BE2C (cell line): Measurements from ENCODE around the gene FOXO6.

ENCODE experiments used
- DNase-seq: peaks from one replicate; pipeline ENCODE4 v3.0.0-alpha.2; 2020
- H3K27me3 ChIP-seq: fragments of 250-450 bp; sonication (Bioruptor Pico); 2 replicates; pipeline ENCODE4 v1.5.1; 2020; ENCODE audit warnings: mild to moderate bottlenecking
- H3K36me3 ChIP-seq: fragments of 250-450 bp; sonication (Bioruptor Pico); 2 replicates; pipeline ENCODE4 v1.5.1; 2020; ENCODE audit warnings: mild to moderate bottlenecking
- H3K4me1 ChIP-seq: fragments of 250-450 bp; sonication (Bioruptor Pico); 2 replicates; pipeline ENCODE4 v1.5.1; 2020
- H3K4me3 ChIP-seq: 2 replicates; pipeline ENCODE4 v1.5.1; 2011; ENCODE audit warnings: low read depth, low read length
- H3K9me3 ChIP-seq: fragments of 250-450 bp; sonication (Bioruptor Pico); 2 replicates; pipeline ENCODE4 v1.5.1; 2020
- CTCF ChIP-seq: IDR thresholded peaks from 2 replicates; pipeline ENCODE4 v1.5.1; 2012; ENCODE audit warnings: mild to moderate bottlenecking, low read depth, low read length

FOXO6 gene

GRCh38 chr1:41391834-41392527 is 30.7 kb downstream of the FOXO6 start:
- H3K9me3 ChIP-seq: no peaks in the 10 kb centered on the region
- DNase-seq: no peak
- no peaks in the 10 kb centered on the region for H3K36me3 ChIP-seq
- H3K4me1 ChIP-seq: peaks cover 14% of the 10 kb centered on the region
- H3K4me3 ChIP-seq: no peak overlapping the region
- no peak for TF ChIP-seq CTCF
- no peaks in the 10 kb centered on the region for H3K27me3 ChIP-seq

- H3K36me3 ChIP-seq: no peaks in the 10 kb centered on the region
- no peak for DNase-seq
- H3K4me1 ChIP-seq: peaks cover 14% of the 10 kb centered on the region
- H3K4me3 ChIP-seq: no peak overlapping the region
- no peak for TF ChIP-seq CTCF
- no peaks in the 10 kb centered on the region for H3K27me3 ChIP-seq
- no peaks in the 10 kb centered on the region for H3K9me3 ChIP-seq
Measured at GRCh38 chr1:41392528-41392924, 31.3 kb downstream of the FOXO6 start.

GRCh38 chr1:41393716-41394368 is 32.6 kb downstream of the FOXO6 start:
- Histone ChIP-seq H3K36me3 (no peaks in the 10 kb centered on the region), H3K9me3 (no peaks in the 10 kb centered on the region), H3K27me3 (no peaks in the 10 kb centered on the region), H3K4me1 (peaks cover 16% of the 10 kb centered on the region), H3K4me3 (no peak overlapping the region)
- TF ChIP-seq CTCF: no peak
- DNase-seq: no peak

GRCh38 chr1:41394369-41394744 is 33.1 kb downstream of the FOXO6 start:
- peaks cover 19% of the 10 kb centered on the region for H3K4me1 ChIP-seq
- H3K27me3 ChIP-seq: no peaks in the 10 kb centered on the region
- TF ChIP-seq CTCF: no peak
- H3K4me3 ChIP-seq: no peak overlapping the region
- no peak for DNase-seq
- H3K9me3 ChIP-seq: no peaks in the 10 kb centered on the region
- H3K36me3 ChIP-seq: no peaks in the 10 kb centered on the region

GRCh38 chr1:41394959-41395956 is 34.0 kb downstream of the FOXO6 start:
- no peak for TF ChIP-seq CTCF
- peak; percentile 26 for DNase-seq
- Histone ChIP-seq H3K36me3 (no peaks in the 10 kb centered on the region), H3K9me3 (no peaks in the 10 kb centered on the region), H3K4me3 (no peak overlapping the region), H3K27me3 (no peaks in the 10 kb centered on the region), H3K4me1 (peaks cover 19% of the 10 kb centered on the region)
